Smooth muscle cell (in vitro differentiated cells): ENCODE data around the gene SEPTIN7. TPM values are rescaled to one million over a fixed set of nuclear protein-coding genes. Genes with fewer than 3 reads are reported as not detected.
"Not testable (repeated sequence)": the region's sequence is repeated elsewhere in the genome, so short reads cannot be mapped to it uniquely, and the experiment has no call there.

Experiments
- DNase-seq: peaks from one replicate; lab custom pipeline; 2025; ENCODE audit not compliant: unreplicated experiment; lab: John Stamatoyannopoulos, UW
- H2AFZ ChIP-seq: fragments of 200-600 bp; sonication (generic); 2 replicates; pipeline ENCODE4 v1.6.0; 2016; ENCODE audit warnings: antibody characterized with exemption, low read depth, mild to moderate bottlenecking
- H3F3A ChIP-seq: fragments of 200-600 bp; sonication (generic); 2 replicates; pipeline ENCODE4 v1.6.0; 2017; ENCODE audit warnings: antibody characterized with exemption, low read depth
- H3K27ac ChIP-seq: fragments of 200-600 bp; sonication (generic); 2 replicates; pipeline ENCODE4 v1.5.1; 2016; ENCODE audit warnings: low read depth, mild to moderate bottlenecking
- H3K27me3 ChIP-seq: fragments of 200-600 bp; sonication (generic); 2 replicates; pipeline ENCODE4 v1.6.1; 2016; ENCODE audit warnings: low read depth, mild to moderate bottlenecking
- H3K36me3 ChIP-seq: fragments of 200-600 bp; sonication (generic); 2 replicates; pipeline ENCODE4 v1.5.1; 2016; ENCODE audit warnings: low read depth
- H3K4me1 ChIP-seq: fragments of 200-600 bp; sonication (generic); 2 replicates; pipeline ENCODE4 v1.5.1; 2016; ENCODE audit warnings: low read depth
- H3K4me2 ChIP-seq: fragments of 200-600 bp; sonication (generic); 2 replicates; pipeline ENCODE4 v1.6.0; 2016; ENCODE audit warnings: mild to moderate bottlenecking
- H3K4me3 ChIP-seq: fragments of 200-600 bp; sonication (generic); 2 replicates; pipeline ENCODE4 v1.5.1; 2016; ENCODE audit warnings: mild to moderate bottlenecking
- H3K79me2 ChIP-seq: fragments of 200-600 bp; sonication (generic); 2 replicates; pipeline ENCODE4 v1.6.0; 2016; ENCODE audit warnings: low read depth, mild to moderate bottlenecking
- H3K9ac ChIP-seq: fragments of 200-600 bp; sonication (generic); 2 replicates; pipeline ENCODE4 v1.6.0; 2016; ENCODE audit warnings: low read depth
- H3K9me3 ChIP-seq: fragments of 200-600 bp; sonication (generic); replicated peaks from 2 replicates; pipeline ENCODE4 v1.5.1; 2016; ENCODE audit warnings: low read depth
- H4K20me1 ChIP-seq: fragments of 200-600 bp; sonication (generic); 2 replicates; pipeline ENCODE4 v1.6.0; 2016; ENCODE audit warnings: low read depth
- CTCF ChIP-seq: fragments of 200-600 bp; sonication (generic); IDR thresholded peaks from 2 replicates; pipeline ENCODE4 v1.5.1; 2017; ENCODE audit warnings: borderline replicate concordance, mild to moderate bottlenecking, antibody characterized with exemption; ENCODE audit not compliant: insufficient read depth, poor library complexity, severe bottlenecking
- WGBS: methylation state at CpG from one replicate; pipeline ENCODE4 v1.1.7; 2016; ENCODE audit warnings: low lambda C conversion rate; 5-methylcytosine and 5-hydroxymethylcytosine counted together
- polyA plus RNA-seq: library from polyadenylated mRNA; unstranded; fragments of >200 nt; fragmentation: Nextera tagmentation; extraction: Ambion mirVana; gene quantifications from 2 replicates; pipeline ENCODE4 v1.2.1, GENCODE V29; 2016
- total RNA-seq: library from RNA; depleted of rRNA; stranded (reverse); fragments of >200 nt; gene quantifications from 2 replicates; pipeline ENCODE4 v1.2.3, GENCODE V29; 2014

The SEPTIN7 gene
- total and polyA plus RNA-seq, 2 experiments from 2014 or later, result 452 to 491 TPM

DNA sequence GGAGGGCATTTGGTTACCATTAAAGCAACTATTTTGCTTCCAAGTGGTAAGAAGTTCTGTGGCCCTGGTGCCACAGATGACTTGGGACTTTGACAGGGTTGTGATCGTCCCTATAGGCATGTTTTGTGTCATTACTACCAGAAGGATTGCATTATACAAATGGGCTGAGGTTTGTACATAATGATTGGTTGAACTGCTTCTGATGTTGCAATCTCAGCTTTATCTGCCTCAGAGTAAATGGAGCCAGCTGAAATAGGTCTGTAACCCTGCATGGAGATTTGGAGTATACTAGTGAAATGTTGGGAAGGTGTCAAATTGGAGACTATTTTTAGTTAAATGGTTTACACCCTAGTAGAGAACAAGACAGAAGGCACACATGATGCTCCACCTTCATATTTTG, 46.1 kb upstream of the SEPTIN7 start:
- WGBS, result 3% methylated on average over 1 of the region's 1 CpG
- TF ChIP-seq CTCF, result no peak
- peak overlapping the region; percentile 34 for H2AFZ ChIP-seq

GRCh38 chr7:35755711-35756110, 45.1 kb upstream of the SEPTIN7 start:
- H3K4me3 ChIP-seq, result no peak overlapping the region
- H3F3A ChIP-seq, result peaks cover 33% of the 10 kb centered on the region
- H4K20me1 ChIP-seq, result no peaks in the 10 kb centered on the region
- no peaks in the 10 kb centered on the region for H3K79me2 ChIP-seq
- no peak for DNase-seq
- peaks cover 41% of the 10 kb centered on the region for H3K4me1 ChIP-seq
- H3K9me3 ChIP-seq, result no peaks in the 10 kb centered on the region
- WGBS, result 41% methylated on average over 3 of the region's 3 CpGs
- H3K36me3 ChIP-seq, result no peaks in the 10 kb centered on the region
- no peak for TF ChIP-seq CTCF
- no peaks in the 10 kb centered on the region for H3K27me3 ChIP-seq
- peak overlapping the region; percentile 64 for H3K4me2 ChIP-seq
- H3K9ac ChIP-seq, result no peak overlapping the region
- no peak overlapping the region for H2AFZ ChIP-seq
- H3K27ac ChIP-seq, result peak overlapping the region; percentile 96

More for the DNA sequence above, 46.1 kb upstream of the SEPTIN7 start:
- H3K79me2 ChIP-seq, result no peaks in the 10 kb centered on the region
- H3K9ac ChIP-seq, result peak overlapping the region; percentile 53
- peaks cover 41% of the 10 kb centered on the region for H3K4me1 ChIP-seq
- H3F3A ChIP-seq, result peaks cover 33% of the 10 kb centered on the region
- peak overlapping the region; percentile 64 for H3K4me2 ChIP-seq
- H3K9me3 ChIP-seq, result no peaks in the 10 kb centered on the region
- H3K4me3 ChIP-seq, result no peak overlapping the region
- no peaks in the 10 kb centered on the region for H3K27me3 ChIP-seq
- DNase-seq, result no peak
- peak overlapping the region; percentile 96 for H3K27ac ChIP-seq
- H4K20me1 ChIP-seq, result no peaks in the 10 kb centered on the region
- no peaks in the 10 kb centered on the region for H3K36me3 ChIP-seq

DNA sequence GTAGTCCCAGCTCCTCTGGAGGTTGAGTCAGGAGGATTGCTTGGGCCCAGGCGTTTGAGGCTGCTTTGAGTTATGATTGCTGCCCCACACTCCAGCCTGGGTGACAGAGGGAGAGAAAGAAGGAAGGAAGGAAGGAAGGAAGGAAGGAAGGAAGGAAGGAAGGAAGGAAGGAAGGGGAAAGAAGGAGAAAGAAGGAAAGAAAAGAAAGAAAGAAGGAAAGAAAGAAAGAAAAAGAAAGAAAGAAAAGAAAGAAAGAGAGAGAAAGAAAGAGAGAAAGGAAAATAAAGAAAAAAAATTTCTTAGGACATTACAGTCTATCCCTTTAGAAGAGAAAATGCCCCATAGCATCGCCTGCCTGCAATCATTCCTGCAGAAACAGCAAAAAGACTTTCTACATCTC, 44.4 kb upstream of the SEPTIN7 start:
- H3K27me3 ChIP-seq, H3K79me2 ChIP-seq, H4K20me1 ChIP-seq, H2AFZ ChIP-seq, H3K9ac ChIP-seq, H3K36me3 ChIP-seq, H3K9me3 ChIP-seq, DNase-seq, H3K4me3 ChIP-seq, H3K4me2 ChIP-seq, H3K27ac ChIP-seq: not testable (repeated sequence)
- H3K4me1 ChIP-seq, result peaks cover 41% of the 10 kb centered on the region
- 92% methylated on average over 2 of the region's 2 CpGs for WGBS
- peaks cover 41% of the 10 kb centered on the region for H3F3A ChIP-seq

DNA sequence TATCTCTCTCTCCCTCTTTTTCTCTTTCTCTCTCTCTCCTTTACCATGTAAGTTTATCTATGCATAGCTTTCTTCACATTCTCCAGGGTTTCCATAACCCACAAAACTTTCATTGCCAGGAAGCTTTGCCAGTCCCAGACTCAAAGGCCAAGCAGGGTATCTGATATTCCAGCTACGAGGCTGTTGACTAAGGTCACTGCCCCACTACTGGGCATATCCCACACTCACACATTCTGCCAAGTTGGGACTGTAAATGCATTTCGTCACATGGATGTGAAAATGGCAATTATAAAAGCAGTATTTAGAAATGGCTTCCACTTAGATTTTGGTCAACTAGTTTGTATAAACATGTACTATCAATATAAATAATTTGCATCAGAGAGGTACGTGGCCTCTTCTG, 43.3 kb upstream of the SEPTIN7 start:
- WGBS, result 59% methylated on average over 3 of the region's 3 CpGs
- Histone ChIP-seq H3K4me2 (peak overlapping the region; percentile 10), H3K79me2 (no peaks in the 10 kb centered on the region), H3K4me1 (peaks cover 43% of the 10 kb centered on the region), H3K36me3 (no peaks in the 10 kb centered on the region), H3K27ac (no peak overlapping the region), H4K20me1 (no peaks in the 10 kb centered on the region), H2AFZ (peak overlapping the region; percentile 52), H3F3A (peaks cover 41% of the 10 kb centered on the region), H3K9me3 (no peaks in the 10 kb centered on the region), H3K27me3 (no peaks in the 10 kb centered on the region), H3K9ac (no peak overlapping the region), H3K4me3 (no peak overlapping the region)
- TF ChIP-seq CTCF, result no peak
- DNase-seq, result no peak
